NCI-H2081 (cell line): Measurements from ENCODE around the gene GRID2.
"Not testable (repeated sequence)": the region's sequence is repeated elsewhere in the genome, so short reads cannot be mapped to it uniquely, and the experiment has no call there.

Experiments
- DNase-seq, 2 experiments: peaks; one replicate each; lab custom pipeline; 2025; lab: John Stamatoyannopoulos, UW

GRID2 gene

DNA sequence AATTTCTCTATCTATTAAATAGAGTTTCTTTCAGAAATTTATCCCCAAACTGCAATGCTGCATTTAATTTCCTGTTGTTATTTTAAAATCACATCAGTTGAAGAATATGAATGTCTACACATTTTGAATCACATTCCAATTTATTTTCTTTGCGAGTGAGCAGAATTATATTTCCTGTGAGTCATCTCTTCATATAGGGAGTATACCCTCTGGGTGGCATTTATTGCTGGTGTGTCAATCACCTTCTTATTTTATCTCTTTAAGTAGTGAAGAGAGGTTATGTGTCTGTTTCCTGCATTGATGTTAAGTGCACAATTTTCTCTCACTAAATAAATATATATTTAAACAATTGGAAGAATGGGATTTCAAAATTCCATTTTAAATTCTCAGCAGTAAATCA is 1013.8 kb downstream of the GRID2 start:
- no peak for DNase-seq

- no peak for DNase-seq
These were observed 1015.3 kb downstream of the GRID2 start for GRCh38 chr4:93319041-93319440.

GRCh38 chr4:93320356-93320755 is 1016.6 kb downstream of the GRID2 start:
- DNase-seq: no peak

DNA sequence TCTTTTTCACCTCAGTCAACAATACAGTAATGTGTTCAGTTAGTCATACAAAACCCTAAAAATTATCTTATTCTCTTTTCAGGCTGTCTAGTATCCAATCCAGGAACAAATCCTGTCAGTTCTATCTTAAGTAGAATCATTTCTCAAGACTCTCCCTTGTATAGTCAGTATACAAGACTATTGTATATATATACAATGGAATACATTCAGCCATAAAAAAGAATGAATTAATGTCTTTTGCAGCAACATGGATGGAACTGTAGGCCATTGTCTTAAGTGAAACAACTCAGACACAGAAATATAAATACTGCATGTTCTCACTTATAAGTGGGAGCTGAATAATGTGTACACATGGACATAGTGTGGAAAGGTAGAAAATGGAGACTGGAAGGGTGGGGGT is 1023.6 kb downstream of the GRID2 start:
- no peak for DNase-seq

DNA sequence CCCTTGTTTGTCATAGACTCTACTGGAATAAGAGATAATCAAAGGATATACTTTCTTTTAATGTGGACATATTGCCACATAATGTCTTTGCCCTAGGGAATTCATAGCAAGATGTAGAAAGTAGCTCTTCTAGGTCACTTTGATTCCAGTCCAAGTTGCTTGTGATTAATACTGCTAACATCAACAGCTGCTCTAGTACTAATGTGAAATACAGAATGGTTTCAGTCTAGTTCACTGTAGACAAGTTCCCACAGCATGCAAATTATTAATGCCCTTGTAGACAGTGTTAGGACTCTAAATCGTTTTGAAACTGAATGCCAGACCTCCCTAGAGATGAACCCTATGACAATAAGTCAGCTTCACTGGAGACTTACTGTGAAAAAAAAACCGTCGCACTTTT is 1030.2 kb downstream of the GRID2 start:
- no peak for DNase-seq

GRCh38 chr4:93337196-93337595 is 1033.4 kb downstream of the GRID2 start:
- DNase-seq: no peak

- no peak for DNase-seq
These were observed 1039.0 kb downstream of the GRID2 start for GRCh38 chr4:93342738-93343137.

- no peak for DNase-seq
These were observed 1043.1 kb downstream of the GRID2 start for GRCh38 chr4:93346840-93347239.

GRCh38 chr4:93348896-93349295 is 1045.1 kb downstream of the GRID2 start:
- DNase-seq: no peak

DNA sequence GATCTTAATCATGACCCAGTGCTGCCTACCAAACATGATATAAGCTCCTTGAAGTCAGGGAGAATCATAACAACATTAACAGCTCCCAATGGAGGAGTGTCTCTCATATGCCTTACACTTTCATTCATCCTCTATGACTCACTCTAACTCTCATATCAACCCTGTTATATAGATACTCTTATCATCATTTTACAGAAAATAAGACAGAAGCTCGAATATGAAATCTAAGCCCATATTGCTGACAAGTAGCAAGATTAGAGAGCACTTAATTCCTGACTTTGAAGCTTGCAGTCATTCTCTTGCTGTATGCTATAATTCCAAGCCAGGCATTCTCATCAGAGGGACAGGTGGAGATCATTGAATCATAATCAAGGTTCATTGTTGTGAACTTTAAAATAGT is 1048.1 kb downstream of the GRID2 start:
- DNase-seq: no peak

DNA sequence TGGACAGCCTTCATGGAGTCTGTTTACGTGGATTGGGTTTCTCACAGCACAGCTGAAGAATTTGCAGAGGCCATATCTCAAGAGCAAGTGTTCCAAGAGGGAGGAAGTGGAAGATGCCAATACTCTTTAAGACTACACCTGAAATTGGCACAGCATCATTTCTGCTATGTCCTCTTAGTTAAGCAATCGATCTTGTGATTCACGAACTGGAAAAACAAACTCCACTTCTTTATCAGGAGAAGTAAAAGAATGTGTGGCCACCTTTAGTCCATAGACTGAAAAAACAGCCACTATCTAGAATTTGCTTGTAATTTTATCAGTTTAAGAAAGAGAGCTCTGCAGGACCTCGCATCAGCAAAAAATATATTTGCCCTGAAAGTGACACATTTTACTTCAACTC is 1051.6 kb downstream of the GRID2 start:
- no peak for DNase-seq

DNA sequence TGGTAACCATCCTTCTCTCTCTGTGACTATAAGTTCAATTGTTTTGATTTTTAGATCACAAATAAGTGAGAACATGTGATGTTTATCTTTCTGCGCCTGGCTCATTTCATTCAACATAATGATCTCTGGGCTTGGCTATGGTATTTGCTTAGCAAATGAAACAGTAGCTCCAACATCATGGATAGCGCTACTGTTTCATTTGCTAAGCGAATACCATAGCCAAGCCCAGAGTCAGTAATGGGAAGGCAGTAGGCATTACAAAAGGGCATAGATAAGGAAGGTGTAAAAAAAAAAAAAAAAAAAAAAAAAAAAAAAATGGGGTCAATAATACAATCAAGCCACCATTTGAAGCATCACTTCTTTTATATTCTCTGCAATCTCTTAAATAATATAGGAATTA is 1055.8 kb downstream of the GRID2 start:
- peak in 1 of 2 experiments; percentile 42 for DNase-seq

GRCh38 chr4:93366169-93366755 is 1062.5 kb downstream of the GRID2 start:
- not testable (repeated sequence) for DNase-seq

- DNase-seq: no peak
These were observed 1065.2 kb downstream of the GRID2 start for GRCh38 chr4:93368968-93369367.

DNA sequence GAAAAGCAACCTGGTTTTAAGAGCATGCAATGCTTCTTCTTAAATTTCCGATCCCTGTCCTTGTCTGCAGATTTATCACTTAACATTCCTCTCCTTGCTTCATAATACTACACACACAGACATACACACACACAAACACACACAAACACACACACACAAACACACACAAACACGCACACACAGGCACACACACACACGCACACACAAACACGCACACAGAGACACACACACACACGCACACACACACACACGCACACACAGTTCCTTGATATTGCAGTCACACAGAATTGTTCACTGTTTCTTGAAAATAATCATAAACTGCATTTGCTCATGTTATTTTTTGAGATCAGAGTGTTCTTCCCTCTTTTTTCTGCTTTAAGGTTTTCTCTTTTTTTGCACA is 1066.5 kb downstream of the GRID2 start:
- no peak for DNase-seq

GRCh38 chr4:93373893-93374860 is 1070.4 kb downstream of the GRID2 start:
- DNase-seq: no peak

GRCh38 chr4:93384241-93384640 is 1080.5 kb downstream of the GRID2 start:
- no peak for DNase-seq

DNA sequence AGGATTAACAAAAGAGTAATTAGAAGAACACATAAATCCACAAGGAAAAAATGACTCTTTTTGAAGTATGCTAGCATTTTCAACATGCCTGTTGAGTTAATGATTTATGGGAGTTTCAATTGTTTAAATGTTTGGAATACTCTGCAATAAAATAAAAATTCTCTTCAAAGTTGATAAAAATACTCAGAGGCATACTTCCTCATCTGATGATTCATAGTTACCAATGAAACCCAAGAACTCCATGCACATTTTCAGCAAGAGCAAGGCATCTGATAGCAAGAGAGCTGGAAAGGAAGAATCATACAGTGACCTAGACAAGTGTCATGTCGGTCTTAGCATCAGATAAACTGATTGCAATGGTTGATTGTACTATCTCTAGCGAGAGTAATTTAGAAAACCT is 1081.1 kb downstream of the GRID2 start:
- DNase-seq: no peak

DNA sequence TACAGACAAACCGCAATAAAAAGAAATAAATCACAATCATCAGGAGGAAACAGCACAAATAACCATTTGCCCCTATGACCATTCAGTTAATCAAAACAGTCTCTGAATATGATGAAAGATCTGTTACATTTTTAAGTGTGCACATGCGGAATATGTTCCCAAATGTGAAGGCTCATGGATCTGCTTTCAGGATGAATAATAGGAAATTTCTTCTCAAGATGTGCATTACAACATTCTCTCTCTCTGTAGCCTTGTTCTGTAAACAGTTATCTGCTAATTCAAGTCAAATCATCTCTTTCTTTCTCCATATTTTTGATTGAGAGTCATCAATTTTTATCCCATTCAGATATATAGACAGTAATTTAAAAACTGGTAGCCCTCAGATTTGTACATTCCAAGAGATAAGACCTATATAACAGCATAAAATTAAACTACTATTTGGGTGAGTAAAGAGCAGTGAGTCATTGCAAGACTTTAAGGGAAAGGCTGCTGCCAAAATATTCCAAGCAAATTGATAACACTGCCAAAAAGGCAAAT is 1090.8 kb downstream of the GRID2 start:
- no peak for DNase-seq

- DNase-seq: no peak
These were observed 1092.5 kb downstream of the GRID2 start for GRCh38 chr4:93396272-93396671.

DNA sequence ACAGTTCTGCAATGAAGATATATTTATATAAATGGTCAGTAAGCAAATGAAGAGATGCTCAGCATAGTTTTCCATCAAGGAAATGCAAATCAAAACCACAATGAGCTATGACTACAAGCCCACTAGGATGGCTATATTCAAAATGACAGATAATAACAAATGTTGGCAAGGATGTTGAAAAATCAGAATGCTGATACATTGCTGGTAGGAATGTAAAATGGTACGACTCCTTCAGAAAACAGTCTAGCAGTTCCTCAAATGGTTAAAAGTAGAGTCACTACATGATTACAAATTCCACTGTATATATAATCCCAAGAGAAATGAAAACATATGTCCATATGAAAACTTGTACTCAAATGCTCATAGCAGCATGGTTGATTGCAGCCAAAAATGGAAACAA is 1099.8 kb downstream of the GRID2 start:
- no peak for DNase-seq

- DNase-seq: no peak
These were observed 1103.9 kb downstream of the GRID2 start for GRCh38 chr4:93407493-93408275.
